ENCODE data around the gene SLC8A3. TPM values are rescaled to one million over a fixed set of nuclear protein-coding genes. Genes with fewer than 3 reads are reported as not detected.

Gene SLC8A3
- polyA plus RNA-seq, 1 donor, result 0.62 TPM

GRCh38 chr14:70022771-70023445 lies 165.8 kb downstream of the SLC8A3 start:
- no peak for DNase-seq

GRCh38 chr14:70021548-70022220 lies 167.1 kb downstream of the SLC8A3 start:
- no peak for DNase-seq

GRCh38 chr14:70020352-70021170 lies 168.2 kb downstream of the SLC8A3 start:
- DNase-seq, result no peak

- DNase-seq, result no peak
Observed at GRCh38 chr14:70019695-70020094, 169.1 kb downstream of the SLC8A3 start.

GRCh38 chr14:70018713-70019211 lies 170.0 kb downstream of the SLC8A3 start:
- DNase-seq, result no peak

GRCh38 chr14:70018230-70018629 lies 170.5 kb downstream of the SLC8A3 start:
- DNase-seq, result no peak

GRCh38 chr14:70014406-70015095 lies 174.2 kb downstream of the SLC8A3 start:
- DNase-seq, result no peak

- no peak for DNase-seq
Observed at GRCh38 chr14:70013271-70013873, 175.4 kb downstream of the SLC8A3 start.

GRCh38 chr14:70011708-70012107 lies 177.0 kb downstream of the SLC8A3 start:
- DNase-seq, result no peak

- no peak for DNase-seq
Observed at GRCh38 chr14:70011098-70011497, 177.7 kb downstream of the SLC8A3 start.

GRCh38 chr14:70009961-70010360 lies 178.8 kb downstream of the SLC8A3 start:
- no peak for DNase-seq

GRCh38 chr14:70008284-70009262 lies 180.2 kb downstream of the SLC8A3 start:
- DNase-seq, result peak; percentile 19

- no peak for DNase-seq
Observed at GRCh38 chr14:70006699-70007098, 182.1 kb downstream of the SLC8A3 start.

- DNase-seq, result no peak
Observed at GRCh38 chr14:70005281-70005805, 183.4 kb downstream of the SLC8A3 start.

- no peak for DNase-seq
Observed at GRCh38 chr14:70004791-70005190, 184.0 kb downstream of the SLC8A3 start.

GRCh38 chr14:70002589-70003346 lies 186.0 kb downstream of the SLC8A3 start:
- no peak for DNase-seq

GRCh38 chr14:70000601-70001000 lies 188.2 kb downstream of the SLC8A3 start:
- no peak for DNase-seq

GRCh38 chr14:69999261-69999674 lies 189.5 kb downstream of the SLC8A3 start:
- no peak for DNase-seq

GRCh38 chr14:69997849-69998248 lies 190.9 kb downstream of the SLC8A3 start:
- no peak for DNase-seq
